ENCODE data around the gene GJC1.
A peak's percentile ranks its signal among the peaks of the same experiment; 100 is the strongest.

DNA sequence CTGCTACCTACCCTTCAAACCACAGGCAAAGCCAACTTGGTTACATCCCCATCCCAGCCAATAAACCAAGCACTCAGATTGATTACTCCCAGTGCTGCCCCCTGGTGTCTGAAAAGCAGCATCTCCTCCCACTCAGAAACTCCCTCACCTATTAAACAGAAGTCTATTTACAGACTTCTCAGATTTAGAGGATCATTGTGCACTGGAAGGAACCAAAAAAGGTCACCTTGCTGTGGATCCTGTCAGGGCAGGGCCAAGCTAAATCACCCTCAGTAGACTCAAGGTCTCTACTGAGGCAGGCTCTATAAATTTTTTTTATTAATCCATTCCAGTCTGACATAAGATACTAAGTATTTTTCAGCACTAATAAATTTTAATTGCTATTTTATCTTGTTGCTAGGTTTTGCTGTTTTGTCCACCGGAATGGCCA lies 35.2 kb upstream of the GJC1 start:
- TF ChIP-seq, protein P1, sequence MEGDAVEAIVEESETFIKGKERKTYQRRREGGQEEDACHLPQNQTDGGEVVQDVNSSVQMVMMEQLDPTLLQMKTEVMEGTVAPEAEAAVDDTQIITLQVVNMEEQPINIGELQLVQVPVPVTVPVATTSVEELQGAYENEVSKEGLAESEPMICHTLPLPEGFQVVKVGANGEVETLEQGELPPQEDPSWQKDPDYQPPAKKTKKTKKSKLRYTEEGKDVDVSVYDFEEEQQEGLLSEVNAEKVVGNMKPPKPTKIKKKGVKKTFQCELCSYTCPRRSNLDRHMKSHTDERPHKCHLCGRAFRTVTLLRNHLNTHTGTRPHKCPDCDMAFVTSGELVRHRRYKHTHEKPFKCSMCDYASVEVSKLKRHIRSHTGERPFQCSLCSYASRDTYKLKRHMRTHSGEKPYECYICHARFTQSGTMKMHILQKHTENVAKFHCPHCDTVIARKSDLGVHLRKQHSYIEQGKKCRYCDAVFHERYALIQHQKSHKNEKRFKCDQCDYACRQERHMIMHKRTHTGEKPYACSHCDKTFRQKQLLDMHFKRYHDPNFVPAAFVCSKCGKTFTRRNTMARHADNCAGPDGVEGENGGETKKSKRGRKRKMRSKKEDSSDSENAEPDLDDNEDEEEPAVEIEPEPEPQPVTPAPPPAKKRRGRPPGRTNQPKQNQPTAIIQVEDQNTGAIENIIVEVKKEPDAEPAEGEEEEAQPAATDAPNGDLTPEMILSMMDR (IDR thresholded peaks at IDR 0.05; ENCODE audit: insufficient read depth, low read length, poor library complexity, severe bottlenecking): peak; percentile 85
- no peak for TF ChIP-seq EZH2phosphoT487 (conservative IDR thresholded peaks at IDR 0.05; ENCODE audit: low read length)
